NCI-H82 treated with DMSO at 0.1 percent for 48 hours (cell line): ENCODE results near the gene FBXL13.
"Not testable (repeated sequence)": the region's sequence is repeated elsewhere in the genome, so short reads cannot be mapped to it uniquely, and the experiment has no call there.

Source experiments
- DNase-seq: peaks from one replicate; lab custom pipeline; 2025; ENCODE audit not compliant: unreplicated experiment; lab: John Stamatoyannopoulos, UW

FBXL13 gene

GRCh38 chr7:103074519-103075336 lies at the start of gene FBXL13, which contains the start of gene ARMC10:
TSS of gene FBXL13 (minus strand) at chr7:103074796.
TSS of gene ARMC10 (plus strand) at chr7:103075140. CDS start at chr7:103075273, 133 bp downstream.
- DNase-seq: peak; percentile 76

GRCh38 chr7:103123529-103123928 lies 48.9 kb upstream of the FBXL13 start:
- DNase-seq: no peak

- no peak for DNase-seq
Observed at GRCh38 chr7:103121641-103122040, 47.0 kb upstream of the FBXL13 start.

GRCh38 chr7:103120362-103120761 lies 45.8 kb upstream of the FBXL13 start:
- DNase-seq: no peak

GRCh38 chr7:103119791-103120291 lies 45.2 kb upstream of the FBXL13 start:
- DNase-seq: no peak

GRCh38 chr7:103117465-103117864 lies 42.9 kb upstream of the FBXL13 start:
- no peak for DNase-seq

GRCh38 chr7:103116991-103117390 lies 42.4 kb upstream of the FBXL13 start:
- DNase-seq: no peak

- DNase-seq: no peak
Observed at GRCh38 chr7:103116511-103116910, 41.9 kb upstream of the FBXL13 start.

- no peak for DNase-seq
Observed at GRCh38 chr7:103115771-103116170, 41.2 kb upstream of the FBXL13 start.

GRCh38 chr7:103114576-103115008 lies 40.0 kb upstream of the FBXL13 start:
- no peak for DNase-seq

GRCh38 chr7:103113164-103113563 lies 38.6 kb upstream of the FBXL13 start:
- no peak for DNase-seq

- not testable (repeated sequence) for DNase-seq
Observed at GRCh38 chr7:103106703-103107070, 32.1 kb upstream of the FBXL13 start.

GRCh38 chr7:103106005-103106702 lies 31.6 kb upstream of the FBXL13 start:
- DNase-seq: no peak

GRCh38 chr7:103101543-103101942 lies 26.9 kb upstream of the FBXL13 start:
- DNase-seq: no peak

- no peak for DNase-seq
Observed at GRCh38 chr7:103100348-103100747, 25.8 kb upstream of the FBXL13 start.

GRCh38 chr7:103097041-103097440 lies 22.4 kb upstream of the FBXL13 start:
- DNase-seq: no peak

GRCh38 chr7:103095558-103095957 lies 21.0 kb upstream of the FBXL13 start:
- DNase-seq: not testable (repeated sequence)

GRCh38 chr7:103094102-103094501 lies 19.5 kb upstream of the FBXL13 start:
- DNase-seq: no peak

GRCh38 chr7:103093429-103093828 lies 18.8 kb upstream of the FBXL13 start:
- DNase-seq: no peak

GRCh38 chr7:103092321-103092720 lies 17.7 kb upstream of the FBXL13 start:
- DNase-seq: not testable (repeated sequence)

- no peak for DNase-seq
Observed at GRCh38 chr7:103083210-103083609, 8.6 kb upstream of the FBXL13 start.

- DNase-seq: no peak
Observed at GRCh38 chr7:103082497-103082896, 7.9 kb upstream of the FBXL13 start.
